ENCODE data around the gene PPARG. TPM values are rescaled to one million over a fixed set of nuclear protein-coding genes. Genes with fewer than 3 reads are reported as not detected.
A peak's percentile ranks its signal among the peaks of the same experiment; 100 is the strongest.

Gene PPARG
- total RNA-seq, 1 experiment from 2014 or later: 71.6 TPM

DNA sequence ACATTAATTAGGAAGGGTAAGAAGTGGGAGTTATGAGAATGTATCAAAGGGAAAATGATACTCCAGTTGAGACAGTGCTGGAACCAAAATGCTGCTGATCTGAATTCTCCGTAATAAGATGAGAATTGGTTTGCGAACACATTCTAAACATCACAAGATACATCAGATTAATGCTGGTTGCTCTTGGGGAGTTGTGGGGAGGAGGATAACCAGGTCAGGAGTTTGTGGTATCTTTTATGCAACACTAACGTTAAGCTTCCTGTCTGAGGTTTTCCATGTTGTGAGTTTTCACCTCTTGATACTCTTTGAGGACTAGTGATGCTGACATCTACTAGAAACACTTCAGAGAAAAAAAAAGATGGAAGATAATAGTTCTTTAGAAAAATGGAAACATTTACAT is 47.2 kb downstream of the PPARG start (continued):
- TF ChIP-seq, protein P1, sequence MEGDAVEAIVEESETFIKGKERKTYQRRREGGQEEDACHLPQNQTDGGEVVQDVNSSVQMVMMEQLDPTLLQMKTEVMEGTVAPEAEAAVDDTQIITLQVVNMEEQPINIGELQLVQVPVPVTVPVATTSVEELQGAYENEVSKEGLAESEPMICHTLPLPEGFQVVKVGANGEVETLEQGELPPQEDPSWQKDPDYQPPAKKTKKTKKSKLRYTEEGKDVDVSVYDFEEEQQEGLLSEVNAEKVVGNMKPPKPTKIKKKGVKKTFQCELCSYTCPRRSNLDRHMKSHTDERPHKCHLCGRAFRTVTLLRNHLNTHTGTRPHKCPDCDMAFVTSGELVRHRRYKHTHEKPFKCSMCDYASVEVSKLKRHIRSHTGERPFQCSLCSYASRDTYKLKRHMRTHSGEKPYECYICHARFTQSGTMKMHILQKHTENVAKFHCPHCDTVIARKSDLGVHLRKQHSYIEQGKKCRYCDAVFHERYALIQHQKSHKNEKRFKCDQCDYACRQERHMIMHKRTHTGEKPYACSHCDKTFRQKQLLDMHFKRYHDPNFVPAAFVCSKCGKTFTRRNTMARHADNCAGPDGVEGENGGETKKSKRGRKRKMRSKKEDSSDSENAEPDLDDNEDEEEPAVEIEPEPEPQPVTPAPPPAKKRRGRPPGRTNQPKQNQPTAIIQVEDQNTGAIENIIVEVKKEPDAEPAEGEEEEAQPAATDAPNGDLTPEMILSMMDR (IDR thresholded peaks at IDR 0.05 in 2 of 3, conservative IDR thresholded peaks at IDR 0.05 in 1 of 3; ENCODE audit: borderline replicate concordance in 1 of 3, insufficient read depth in 1 of 3, low read depth in 2 of 3, low read length in 2 of 3): no peak
- no peak for TF ChIP-seq RAD21 (IDR thresholded peaks at IDR 0.05; ENCODE audit: low read depth)
- TF ChIP-seq TCF7L2 (IDR thresholded peaks at IDR 0.05; ENCODE audit: borderline replicate concordance, extremely low read depth, insufficient read depth, insufficient read length): no peak
- TF ChIP-seq SIN3A (IDR thresholded peaks at IDR 0.05; ENCODE audit: low read depth): no peak
- no peak for TF ChIP-seq SRF (IDR thresholded peaks at IDR 0.05; ENCODE audit: low read depth)
- no peak for TF ChIP-seq EGR1 (IDR thresholded peaks at IDR 0.05; ENCODE audit: low read depth)
- no peak for TF ChIP-seq CBX3 (IDR thresholded peaks at IDR 0.05; ENCODE audit: low read depth)
- no peak for TF ChIP-seq EZH2phosphoT487 (IDR thresholded peaks at IDR 0.05; ENCODE audit: borderline replicate concordance)
- no peak for TF ChIP-seq POLR2A (IDR thresholded peaks at IDR 0.05; ENCODE audit: borderline replicate concordance, extremely low read depth, insufficient read depth, insufficient read length)
- TF ChIP-seq, protein P2, sequence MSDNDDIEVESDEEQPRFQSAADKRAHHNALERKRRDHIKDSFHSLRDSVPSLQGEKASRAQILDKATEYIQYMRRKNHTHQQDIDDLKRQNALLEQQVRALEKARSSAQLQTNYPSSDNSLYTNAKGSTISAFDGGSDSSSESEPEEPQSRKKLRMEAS (IDR thresholded peaks at IDR 0.05): no peak

DNA sequence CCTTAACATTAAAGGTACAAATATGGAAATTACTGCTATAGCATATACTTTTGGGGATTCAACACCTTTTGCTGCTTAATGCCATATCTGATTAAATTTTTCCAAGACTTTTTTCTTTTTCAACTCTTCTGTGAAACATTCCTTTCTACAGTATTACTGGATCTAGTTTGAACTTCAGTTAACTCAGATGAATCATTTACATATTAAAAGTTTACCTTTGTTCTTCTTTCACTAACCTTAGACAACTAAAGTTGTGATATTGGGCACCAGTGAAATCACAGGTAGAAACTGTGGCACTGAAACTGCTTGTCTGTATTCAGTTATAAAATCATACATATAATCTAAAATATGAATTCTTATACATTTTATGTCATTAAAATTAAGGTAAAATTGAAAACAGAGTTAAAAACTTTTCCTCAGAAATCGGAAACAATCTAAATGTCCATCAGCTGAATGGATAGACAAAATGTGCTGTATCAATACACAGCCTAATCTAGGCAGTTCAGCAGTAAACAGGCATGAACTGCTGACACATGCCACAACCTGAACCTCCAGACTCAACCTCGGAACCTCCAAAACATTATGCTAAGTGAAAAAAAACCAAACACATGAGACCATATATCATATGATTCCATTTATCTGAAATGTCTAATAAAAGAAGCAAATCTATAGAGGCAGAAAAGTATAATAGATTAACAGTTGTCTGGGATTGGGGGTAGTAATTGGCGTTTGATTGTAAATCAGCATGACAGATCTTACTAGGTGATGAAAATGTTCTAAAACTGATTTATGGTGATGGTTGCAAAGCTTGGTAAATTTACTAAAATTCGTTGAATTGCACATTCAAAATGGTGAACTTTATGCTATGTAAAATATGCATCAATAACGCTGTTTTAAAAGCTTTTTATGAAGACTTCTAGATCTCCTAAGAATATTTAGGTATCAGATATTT is 50.0 kb downstream of the PPARG start:
- Histone ChIP-seq H3K4me3 (replicated peaks in 1 of 2; ENCODE audit: low read depth in 1 of 2, low read length in 2 of 2) (no peak overlapping the region), H3K9me3 (ENCODE audit: control insufficient read depth in 1 of 2, insufficient read depth in 1 of 2, low read depth in 1 of 2, low read length in 2 of 2) (no peaks in the 10 kb centered on the region), H4K20me1 (ENCODE audit: insufficient read depth) (no peaks in the 10 kb centered on the region), H3K36me3 (ENCODE audit: control insufficient read depth in 1 of 2, insufficient read depth in 2 of 2, low read length in 2 of 2) (no peaks in the 10 kb centered on the region), H3K9ac (ENCODE audit: low read length) (no peak overlapping the region), H3K9me2 (ENCODE audit: insufficient read depth) (no peaks in the 10 kb centered on the region), H3K4me2 (ENCODE audit: low read length) (peak overlapping the region; percentile 42; the same call in 1 of the 2 replicates), H3K27me3 (ENCODE audit: insufficient read depth, low read length) (no peaks in the 10 kb centered on the region), H3K27ac (ENCODE audit: low read depth, low read length) (no peak overlapping the region), H3K4me1 (ENCODE audit: control insufficient read depth in 1 of 2, insufficient read depth in 2 of 2, low read length in 2 of 2) (peaks cover 15 to 53% of the 10 kb centered on the region in 2 experiments; a peak in 3 of 4 replicates), H3K79me2 (ENCODE audit: insufficient read depth, low read length) (no peaks in the 10 kb centered on the region), H2AFZ (ENCODE audit: low read depth, low read length, poor library complexity, severe bottlenecking) (no peak overlapping the region)
- intact Hi-C loops (cut with micrococcal nuclease): no loop called here
- BruUV-seq (replicated peaks): no TSS peak
- ChIA-PET CTCF (no interaction called here), RAD21 (ENCODE audit: low non-redundant PET in 1 of 2, low total read pairs in 2 of 2, uncharacterized antibody in 2 of 2, unreplicated experiment in 2 of 2) (no interaction called here), POLR2A (no interaction called here)
- ATAC-seq (no peak), DNase-seq (ENCODE audit: low read depth, low spot score) (no peak)
- TF ChIP-seq, protein P2 (IDR thresholded peaks at IDR 0.05): no peak
- TF ChIP-seq FOSL1 (IDR thresholded peaks at IDR 0.05; ENCODE audit: low read depth): no peak
- TF ChIP-seq, protein P3, sequence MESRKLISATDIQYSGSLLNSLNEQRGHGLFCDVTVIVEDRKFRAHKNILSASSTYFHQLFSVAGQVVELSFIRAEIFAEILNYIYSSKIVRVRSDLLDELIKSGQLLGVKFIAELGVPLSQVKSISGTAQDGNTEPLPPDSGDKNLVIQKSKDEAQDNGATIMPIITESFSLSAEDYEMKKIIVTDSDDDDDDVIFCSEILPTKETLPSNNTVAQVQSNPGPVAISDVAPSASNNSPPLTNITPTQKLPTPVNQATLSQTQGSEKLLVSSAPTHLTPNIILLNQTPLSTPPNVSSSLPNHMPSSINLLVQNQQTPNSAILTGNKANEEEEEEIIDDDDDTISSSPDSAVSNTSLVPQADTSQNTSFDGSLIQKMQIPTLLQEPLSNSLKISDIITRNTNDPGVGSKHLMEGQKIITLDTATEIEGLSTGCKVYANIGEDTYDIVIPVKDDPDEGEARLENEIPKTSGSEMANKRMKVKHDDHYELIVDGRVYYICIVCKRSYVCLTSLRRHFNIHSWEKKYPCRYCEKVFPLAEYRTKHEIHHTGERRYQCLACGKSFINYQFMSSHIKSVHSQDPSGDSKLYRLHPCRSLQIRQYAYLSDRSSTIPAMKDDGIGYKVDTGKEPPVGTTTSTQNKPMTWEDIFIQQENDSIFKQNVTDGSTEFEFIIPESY (IDR thresholded peaks at IDR 0.05; ENCODE audit: extremely low read depth, insufficient replicate concordance, low read length): no peak
